ENCODE data around the gene PPT1.

Gene PPT1

DNA sequence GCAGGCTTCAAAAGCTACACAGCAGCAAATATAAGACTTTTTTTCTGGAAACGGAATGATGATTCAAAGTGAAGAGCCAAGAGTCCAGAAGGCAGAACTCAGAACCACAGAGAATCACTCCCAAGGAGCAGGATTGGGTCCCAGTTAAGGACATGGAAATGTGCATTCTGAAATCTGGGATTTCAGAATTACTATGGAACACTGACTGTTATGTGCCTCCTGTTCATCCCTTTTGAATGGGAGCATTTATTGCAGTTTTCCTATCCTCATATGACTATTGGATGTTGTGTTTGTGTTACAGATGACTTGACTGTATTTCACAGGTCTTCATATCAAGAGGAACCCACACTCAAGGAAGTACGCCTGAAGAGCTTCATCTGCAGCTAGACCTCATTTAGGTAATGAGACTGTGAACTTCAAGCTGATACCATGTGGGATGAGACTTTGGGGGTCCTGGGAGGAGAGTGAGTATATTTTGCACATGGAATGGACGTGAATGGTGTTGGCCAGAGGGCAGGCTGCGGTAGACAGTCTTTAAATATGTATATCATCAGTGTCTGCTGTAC is 73.6 kb downstream of the PPT1 start:
- DNase-seq = no peak
